ENCODE data around the gene PRMT2. TPM values are rescaled to one million over a fixed set of nuclear protein-coding genes. Genes with fewer than 3 reads are reported as not detected.
A peak's percentile ranks its signal among the peaks of the same experiment; 100 is the strongest.
"Not testable (repeated sequence)": the region's sequence is repeated elsewhere in the genome, so short reads cannot be mapped to it uniquely, and the experiment has no call there.

Gene PRMT2
- total RNA-seq, 1 donor from 2014 or later: 56.8 TPM

- intact Hi-C loops (cut with micrococcal nuclease): no loop called here
- no peak for ATAC-seq
- DNase-seq: no peak
These were observed 19.4 kb upstream of the PRMT2 start for GRCh38 chr21:46616050-46616449.

- intact Hi-C loops (cut with micrococcal nuclease): no loop called here
- no peak for DNase-seq
- no peak for ATAC-seq
These were observed 18.8 kb upstream of the PRMT2 start for GRCh38 chr21:46616656-46617055.

GRCh38 chr21:46617267-46618051 lies 18.0 kb upstream of the PRMT2 start:
- no peak for ATAC-seq
- intact Hi-C loops (cut with micrococcal nuclease): no loop called here
- no peak for DNase-seq

DNA sequence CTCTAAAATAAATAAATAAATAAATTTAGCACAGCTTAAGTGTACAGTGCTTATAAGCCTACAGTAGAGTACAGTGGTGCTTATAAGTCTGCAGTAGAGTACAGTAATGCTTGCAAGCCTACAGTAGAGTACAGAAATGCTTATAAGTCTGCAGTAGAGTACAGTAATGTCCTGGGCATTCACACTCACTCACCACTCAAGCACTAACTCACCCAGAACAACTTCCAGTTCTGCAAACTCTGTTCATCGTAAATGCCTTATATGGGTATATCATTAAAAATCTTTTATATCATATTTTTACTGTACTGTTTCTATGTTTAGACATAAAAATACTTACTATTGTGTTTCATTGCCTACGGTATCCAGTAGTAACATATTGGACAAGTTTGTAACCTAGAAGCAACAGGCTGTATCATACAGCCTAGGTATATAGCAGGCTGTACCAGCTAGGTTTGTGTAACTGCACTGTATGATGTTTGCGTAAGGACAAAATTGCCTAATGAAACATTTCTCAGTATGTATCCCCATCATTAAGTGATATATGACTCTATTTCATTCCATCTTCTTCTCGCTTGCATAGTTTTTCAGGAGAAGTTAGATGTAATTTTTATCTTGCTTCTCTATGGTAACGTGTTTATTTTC lies 16.6 kb upstream of the PRMT2 start:
- ATAC-seq (no peak), DNase-seq (no peak)
- intact Hi-C loops (cut with micrococcal nuclease): no loop called here

GRCh38 chr21:46619846-46620245 lies 15.6 kb upstream of the PRMT2 start:
- no peak for ATAC-seq
- DNase-seq: no peak
- intact Hi-C loops (cut with micrococcal nuclease): no loop called here

- intact Hi-C loops (cut with micrococcal nuclease): no loop called here
- ATAC-seq (no peak), DNase-seq (no peak)
These were observed 14.6 kb upstream of the PRMT2 start for GRCh38 chr21:46620846-46621245.

GRCh38 chr21:46621457-46622182 lies 13.9 kb upstream of the PRMT2 start:
- no peak for DNase-seq
- intact Hi-C loops (cut with micrococcal nuclease): no loop called here
- peak; percentile 41 for ATAC-seq

DNA sequence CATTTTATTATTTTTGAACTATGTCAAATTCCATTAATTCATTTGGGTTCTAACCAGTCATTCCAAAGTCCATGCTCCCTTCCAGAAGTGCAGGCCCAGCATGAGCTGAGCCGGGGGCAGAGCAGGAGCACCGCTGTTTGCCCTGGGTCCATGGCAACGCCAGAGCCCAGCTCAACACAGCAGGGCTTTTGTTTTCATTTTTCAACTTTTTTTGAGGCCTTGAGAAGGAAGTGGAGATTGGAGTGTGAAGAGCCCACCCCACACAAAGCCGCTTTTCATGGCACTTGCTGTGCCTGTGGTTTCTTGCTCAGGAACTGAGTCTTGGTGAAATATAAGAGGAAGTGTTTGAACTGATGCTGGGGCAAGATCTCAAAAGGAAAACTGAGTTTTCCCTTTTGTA lies 13.2 kb upstream of the PRMT2 start:
- intact Hi-C loops (cut with micrococcal nuclease): no loop called here
- ATAC-seq: peak; percentile 85
- DNase-seq: peak; percentile 56

DNA sequence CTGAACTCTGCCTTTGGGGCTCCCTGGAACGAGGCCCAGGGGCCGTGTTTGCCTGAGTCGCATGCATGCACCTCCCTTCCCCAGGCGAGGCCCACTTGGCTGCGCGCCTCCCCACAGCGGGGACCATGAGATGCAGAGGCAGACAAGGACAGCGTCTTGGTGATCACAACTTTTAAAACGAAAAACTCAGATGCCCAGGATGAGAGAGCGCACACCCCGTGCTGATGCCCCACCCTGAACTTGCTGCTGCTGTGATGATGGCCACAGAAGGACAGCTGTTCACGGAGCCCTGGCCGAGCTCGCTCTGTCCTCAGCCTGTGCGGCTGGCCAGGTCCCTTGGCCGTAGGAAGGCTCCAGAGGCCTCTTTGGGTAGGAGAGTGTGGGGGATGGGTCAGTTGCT lies 11.4 kb upstream of the PRMT2 start:
- ATAC-seq: no peak
- DNase-seq: no peak
- intact Hi-C loops (cut with micrococcal nuclease): no loop called here

DNA sequence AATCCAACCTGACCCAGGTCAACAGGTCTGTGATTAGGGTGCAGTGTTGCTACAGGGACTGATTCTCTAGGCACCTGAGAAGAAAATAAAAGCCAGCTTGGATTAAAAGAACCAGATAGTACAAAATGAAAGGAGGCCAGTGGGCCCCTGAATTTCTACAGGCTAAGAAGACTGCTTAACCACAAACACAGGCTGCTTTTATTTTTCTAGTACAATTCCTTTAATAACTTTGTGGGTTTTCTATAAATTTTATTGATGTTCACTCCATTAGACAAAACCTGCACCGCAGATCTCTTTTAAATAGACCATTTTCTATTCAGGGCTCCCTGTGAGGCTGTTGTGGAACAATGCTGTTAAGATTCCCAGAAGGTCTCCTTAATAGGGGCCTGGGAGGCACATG lies 9.7 kb upstream of the PRMT2 start:
- no peak for DNase-seq
- ATAC-seq: no peak
- intact Hi-C loops (cut with micrococcal nuclease): no loop called here

DNA sequence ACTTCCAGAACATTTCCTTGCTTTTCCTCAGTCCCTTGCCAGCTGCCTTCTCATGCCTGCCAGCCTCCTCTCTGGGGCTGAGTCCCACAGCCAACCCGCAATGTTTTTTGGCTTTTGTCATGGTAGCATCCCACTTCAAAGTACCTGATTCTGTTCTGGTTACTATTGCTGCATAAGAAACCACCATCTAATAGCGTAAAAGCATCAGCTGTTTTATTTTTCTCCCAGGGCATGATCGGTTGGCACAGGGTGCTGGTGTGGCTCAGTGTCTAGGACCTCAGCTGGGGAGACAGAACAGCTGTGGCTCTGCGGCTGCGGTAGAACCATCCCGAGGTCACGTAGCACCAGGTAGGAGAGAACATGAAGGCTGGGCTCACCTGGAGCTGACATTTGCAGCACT lies 8.9 kb upstream of the PRMT2 start:
- intact Hi-C loops (cut with micrococcal nuclease): no loop called here
- DNase-seq: no peak
- no peak for ATAC-seq

DNA sequence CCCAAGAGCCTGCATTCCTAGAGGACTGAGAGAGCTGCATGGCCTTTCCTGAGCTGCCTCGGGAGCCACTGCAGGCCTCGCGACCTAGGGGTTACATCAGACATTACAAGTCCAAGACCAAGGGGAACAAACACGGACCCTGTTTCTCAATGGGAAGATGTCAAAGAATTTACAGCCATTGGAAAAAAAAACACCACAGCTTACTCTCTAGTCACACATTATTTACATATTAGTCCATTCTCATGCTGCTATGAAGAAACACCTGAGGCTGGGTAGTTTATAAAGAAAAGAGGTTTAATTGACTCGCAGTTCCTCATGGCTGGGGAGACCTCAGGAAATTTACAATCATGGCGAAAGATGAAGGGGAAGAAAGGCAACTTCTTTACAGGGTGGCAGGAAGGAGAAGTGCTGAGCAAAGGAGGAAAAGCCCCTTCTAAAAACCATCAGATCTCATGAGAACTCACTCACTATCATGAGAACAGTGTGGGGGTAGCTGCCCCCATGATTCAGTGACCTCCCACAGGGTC lies 8.4 kb upstream of the PRMT2 start:
- ATAC-seq: no peak
- DNase-seq: no peak
- intact Hi-C loops (cut with micrococcal nuclease): no loop called here

GRCh38 chr21:46627726-46628125 lies 7.7 kb upstream of the PRMT2 start:
- intact Hi-C loops (cut with micrococcal nuclease): no loop called here
- ATAC-seq (no peak), DNase-seq (no peak)

GRCh38 chr21:46628868-46629267 lies 6.6 kb upstream of the PRMT2 start:
- DNase-seq (no peak), ATAC-seq (no peak)
- intact Hi-C loops (cut with micrococcal nuclease): no loop called here

DNA sequence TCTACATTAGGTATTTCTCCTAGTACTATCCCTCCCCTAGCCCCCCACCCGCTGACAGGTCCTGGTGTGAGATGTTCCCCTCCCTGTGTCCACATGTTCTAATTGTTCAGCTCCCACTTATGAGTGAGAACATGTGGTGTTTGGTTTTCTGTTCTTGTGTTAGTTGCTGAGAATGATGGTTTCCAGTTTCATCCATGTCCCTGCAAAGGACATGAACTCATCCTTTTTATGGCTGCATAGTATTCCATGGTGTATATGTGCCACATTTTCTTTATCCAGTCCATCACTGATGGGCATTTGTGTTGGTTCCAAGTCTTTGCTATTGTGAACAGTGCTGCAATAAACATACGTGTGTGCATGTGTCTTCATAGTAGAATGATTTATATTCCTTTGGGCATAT lies 4.6 kb upstream of the PRMT2 start:
- ATAC-seq; DNase-seq; intact Hi-C loops (cut with micrococcal nuclease): not testable (repeated sequence)

- ATAC-seq (no peak), DNase-seq (no peak)
- intact Hi-C loops (cut with micrococcal nuclease): no loop called here
These were observed 1.9 kb upstream of the PRMT2 start for GRCh38 chr21:46633566-46633965.

- intact Hi-C loops (cut with micrococcal nuclease): no loop called here
- DNase-seq: no peak
- no peak for ATAC-seq
These were observed 1.0 kb upstream of the PRMT2 start for GRCh38 chr21:46634427-46634826.

DNA sequence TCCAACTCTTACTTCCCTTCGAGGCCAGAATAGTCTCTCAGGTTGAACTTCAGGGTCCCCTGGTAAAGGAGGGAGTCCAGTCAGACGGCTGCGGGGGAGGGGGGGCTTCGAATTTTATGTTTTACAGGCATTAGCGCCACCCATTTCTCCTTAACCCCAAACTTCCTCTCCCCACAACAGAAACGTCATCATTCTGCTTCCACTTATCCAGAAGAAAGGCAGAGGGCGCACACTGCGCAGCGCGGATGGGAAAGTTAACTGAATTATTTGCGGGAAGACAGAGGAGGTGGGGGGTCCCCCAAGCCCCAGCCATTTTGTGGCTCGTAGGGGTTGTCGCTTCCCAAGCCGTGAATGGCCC lies 529 bp upstream of the PRMT2 start:
- ATAC-seq (peak; percentile 56), DNase-seq (no peak)
- intact Hi-C loops (cut with micrococcal nuclease): no loop called here

DNA sequence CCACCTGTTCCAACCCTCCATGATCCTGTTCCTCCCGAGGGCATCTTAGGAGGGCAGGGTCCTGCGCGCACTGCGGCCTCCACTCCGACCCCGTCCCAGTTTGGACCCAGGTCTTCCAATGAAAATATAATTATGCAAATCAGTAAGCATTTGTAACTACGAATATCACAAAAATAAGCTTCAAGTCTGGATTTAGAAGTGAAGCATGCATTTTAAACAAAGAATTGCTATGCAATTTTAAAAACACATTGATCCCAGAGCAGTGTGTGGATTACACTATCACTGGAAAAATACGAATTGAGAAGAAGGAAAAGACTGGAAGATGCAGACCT lies 673 bp downstream of the PRMT2 start:
- intact Hi-C loops (cut with micrococcal nuclease): no loop called here
- no peak for DNase-seq
- ATAC-seq: no peak

DNA sequence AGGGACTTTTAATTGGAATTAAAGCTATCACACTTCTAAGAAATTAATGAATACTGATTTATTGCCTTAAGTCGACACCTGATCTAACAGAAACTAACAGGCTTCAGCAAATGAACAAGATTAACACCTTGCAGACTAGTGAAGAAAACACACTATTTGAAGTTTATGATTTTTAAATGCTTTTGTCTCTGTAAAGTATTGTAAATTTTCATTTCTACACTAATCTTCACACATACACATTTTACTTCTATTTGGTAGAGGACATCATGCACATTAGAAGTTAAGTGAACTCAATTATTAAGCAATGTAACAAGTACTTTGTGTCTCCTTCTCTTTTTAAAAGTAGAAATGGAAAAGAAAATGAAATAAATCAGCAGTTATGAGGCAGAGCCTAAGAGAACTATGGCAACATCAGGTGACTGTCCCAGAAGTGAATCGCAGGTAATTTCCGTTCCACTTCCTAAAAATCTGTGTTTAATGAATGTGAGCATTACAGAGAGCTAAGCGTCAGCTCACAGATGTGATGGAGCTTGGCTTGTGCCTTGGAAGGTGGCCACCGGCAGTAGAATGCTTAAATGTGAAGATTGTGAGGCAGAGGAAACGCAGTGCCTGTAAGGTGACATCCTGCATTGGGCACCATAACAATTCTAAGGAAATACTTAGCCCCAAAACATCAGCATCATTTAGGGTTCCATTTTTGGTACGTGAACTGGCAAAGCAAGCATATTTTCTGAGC lies 1.2 kb downstream of the PRMT2 start:
- intact Hi-C loops (cut with micrococcal nuclease): no loop called here
- no peak for ATAC-seq
- DNase-seq: no peak
